ENCODE measurements around the gene MVD.

The MVD gene

GRCh38 chr16:88662222-88662842 is 559 bp downstream of the MVD start:
- intact Hi-C loops (cut with DNase I), result loop anchor here (10.0 kb wide), 1 partner anchor 88 kb away; the partner anchor contains the start of gene ZC3H18
- peak in 3 of 42 donors; percentile 29 to 31 (median 30) for DNase-seq

GRCh38 chr16:88661468-88661867 is 1.4 kb downstream of the MVD start:
- intact Hi-C loops (cut with DNase I), result loop anchor here (10.0 kb wide), 1 partner anchor 87 kb away; the partner anchor contains the start of gene ZC3H18

DNA sequence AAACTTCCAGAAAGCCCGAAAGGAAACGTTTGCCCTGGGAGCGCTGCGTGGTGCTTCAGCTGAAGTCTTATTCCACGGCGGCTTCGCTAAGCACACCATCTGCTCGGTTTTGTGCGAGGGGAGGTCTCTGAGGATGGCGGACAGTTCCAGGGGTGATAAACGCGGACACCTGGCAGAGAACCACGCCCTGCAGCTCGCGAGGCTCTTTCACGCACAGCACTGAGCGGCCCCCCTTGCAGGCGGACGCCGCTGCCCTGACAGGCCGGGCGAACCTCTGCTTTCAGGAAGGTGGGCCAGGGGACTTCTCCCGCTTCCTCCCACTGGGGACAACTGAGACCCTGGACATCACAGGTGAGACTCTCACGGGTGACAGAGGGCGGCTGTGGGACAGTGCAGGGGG is 3.7 kb downstream of the MVD start:
- no peak for DNase-seq
- intact Hi-C loops (cut with DNase I), result no loop called here

More at GRCh38 chr16:88661468-88661867, 1.4 kb downstream of the MVD start:
- DNase-seq, result no peak

GRCh38 chr16:88658714-88659113 is 4.2 kb downstream of the MVD start:
- intact Hi-C loops (cut with DNase I), result no loop called here
- DNase-seq, result no peak

DNA sequence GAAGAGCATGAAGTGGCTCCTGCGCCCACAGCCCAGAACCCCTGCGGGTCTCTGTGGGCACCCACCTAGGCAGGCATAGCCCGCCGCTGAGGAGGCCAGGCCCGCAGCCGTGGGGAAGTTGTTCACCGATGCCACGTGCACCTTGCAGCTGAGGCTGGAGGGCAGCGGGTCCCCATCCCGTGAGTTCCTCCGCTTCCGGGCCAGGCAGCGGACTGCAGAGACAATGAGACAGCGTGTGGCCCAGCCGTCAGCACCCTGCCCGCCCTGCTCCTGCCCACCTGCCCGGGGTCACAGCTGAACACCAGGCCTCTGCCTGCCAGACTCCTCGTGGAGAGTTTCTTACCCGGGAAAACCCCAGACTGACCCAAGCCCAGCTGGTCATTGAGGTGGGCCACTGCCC is 5.5 kb downstream of the MVD start:
- no peak for DNase-seq
- intact Hi-C loops (cut with DNase I), result no loop called here

DNA sequence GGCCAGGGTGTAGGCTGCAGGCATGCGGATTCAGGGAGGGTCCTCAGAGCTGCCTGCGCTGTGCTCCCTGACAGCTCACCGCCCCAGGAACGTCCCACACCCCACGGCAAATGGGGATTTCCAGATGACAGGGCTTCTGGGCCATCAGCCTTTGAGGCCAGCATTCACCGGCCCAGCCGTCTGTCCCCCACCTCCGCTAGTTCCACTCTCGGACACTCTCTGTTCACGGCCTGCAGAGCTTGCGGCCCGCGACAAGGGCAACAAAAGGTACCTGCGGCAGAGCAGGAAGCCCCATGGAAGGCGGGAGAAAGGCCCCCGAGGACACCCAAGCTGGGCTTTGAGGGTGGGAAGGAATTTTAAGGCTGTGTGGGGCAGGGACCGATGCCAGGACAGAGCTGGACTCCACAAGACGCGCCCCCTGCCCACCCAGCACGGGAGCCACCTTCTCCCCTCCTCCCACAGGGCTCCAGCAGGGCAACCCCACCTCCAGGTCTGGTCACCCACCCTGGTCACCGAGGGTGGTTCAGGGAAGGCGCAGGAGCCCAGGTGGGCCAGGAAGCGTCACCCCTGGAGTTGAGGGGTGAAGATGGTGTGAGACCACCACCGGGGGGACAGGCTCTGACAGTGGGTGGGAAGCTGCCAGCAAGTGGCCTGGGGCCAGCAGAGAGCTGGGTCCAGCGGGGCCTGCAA is 6.5 kb downstream of the MVD start:
- no peak for DNase-seq
- intact Hi-C loops (cut with DNase I), result no loop called here

- no peak for DNase-seq
- intact Hi-C loops (cut with DNase I), result no loop called here
Observed at GRCh38 chr16:88655733-88656281, 7.1 kb downstream of the MVD start.

DNA sequence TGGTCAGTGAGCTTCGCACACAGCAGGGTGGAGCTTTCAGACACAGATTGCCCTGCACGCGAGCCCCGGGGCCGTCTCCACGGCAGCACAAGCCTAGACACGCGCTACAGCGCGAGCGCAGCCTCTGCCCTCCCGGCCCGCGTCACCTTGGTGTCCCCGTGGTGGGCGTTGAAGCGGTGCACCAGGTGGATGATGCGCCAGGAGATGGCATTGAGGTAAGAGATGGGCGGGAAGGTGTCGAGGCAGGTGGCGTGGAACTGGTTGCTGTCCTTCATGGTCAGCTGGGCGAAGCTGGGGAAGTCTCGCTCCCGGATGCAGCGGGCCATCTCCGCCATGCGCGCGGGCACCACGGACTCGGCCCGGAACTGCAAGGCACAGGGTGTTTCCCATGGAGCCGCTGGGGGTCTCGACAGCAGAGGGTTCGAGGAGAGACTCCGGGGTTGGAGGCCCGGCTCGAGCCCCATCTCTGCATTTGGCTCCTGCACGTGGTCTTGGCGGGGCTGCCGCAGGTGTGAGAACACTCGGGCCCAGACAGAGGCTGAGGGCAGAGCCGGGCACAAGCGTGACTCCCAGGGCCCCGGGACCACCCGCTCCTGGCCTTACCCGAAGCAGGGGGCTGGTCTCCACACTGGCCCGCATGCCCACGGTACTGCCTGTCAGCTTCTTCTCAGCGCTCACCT is 7.7 kb downstream of the MVD start:
- intact Hi-C loops (cut with DNase I), result no loop called here
- no peak for DNase-seq

GRCh38 chr16:88654363-88655052 is 8.4 kb downstream of the MVD start:
- intact Hi-C loops (cut with DNase I), result no loop called here
- DNase-seq, result no peak

DNA sequence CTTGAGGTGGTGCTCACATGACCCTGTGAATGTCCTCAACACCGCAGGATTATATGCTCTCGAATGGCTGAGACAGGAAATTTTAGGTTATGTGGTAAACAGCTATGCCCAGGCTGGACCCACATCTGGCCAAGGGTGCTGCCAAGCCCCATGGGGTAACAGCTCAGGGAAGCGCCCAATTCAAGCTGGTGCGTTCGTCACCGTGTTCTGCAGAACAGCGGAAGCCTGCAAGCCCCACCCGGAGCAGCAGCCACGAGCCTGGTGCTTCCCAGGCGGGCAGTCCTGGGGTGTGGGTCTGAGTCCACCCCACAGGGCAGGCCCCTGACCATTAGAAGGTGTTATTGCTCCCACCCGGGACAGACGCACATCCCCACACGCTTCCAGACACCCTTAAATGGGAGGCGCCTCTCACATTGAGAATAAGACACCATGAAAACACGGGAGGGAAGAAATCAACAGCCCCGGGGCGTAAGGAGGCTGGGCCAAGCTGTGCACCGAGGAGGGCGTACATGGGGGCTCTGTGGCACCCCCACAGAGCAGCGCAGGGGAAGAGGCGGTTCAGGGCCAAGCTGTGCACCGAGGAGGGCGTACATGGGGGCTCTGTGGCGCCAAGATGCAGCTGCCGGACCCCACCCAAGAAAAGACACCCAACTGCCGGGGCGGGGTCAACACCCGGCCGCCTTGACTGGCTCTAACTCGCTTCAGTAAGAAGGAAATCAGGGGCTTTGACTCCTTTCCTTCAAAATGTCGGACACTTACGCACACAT is 9.1 kb downstream of the MVD start:
- intact Hi-C loops (cut with DNase I), result no loop called here
- no peak for DNase-seq

- intact Hi-C loops (cut with DNase I), result no loop called here
- no peak for DNase-seq
Observed at GRCh38 chr16:88653101-88653500, 9.8 kb downstream of the MVD start.

DNA sequence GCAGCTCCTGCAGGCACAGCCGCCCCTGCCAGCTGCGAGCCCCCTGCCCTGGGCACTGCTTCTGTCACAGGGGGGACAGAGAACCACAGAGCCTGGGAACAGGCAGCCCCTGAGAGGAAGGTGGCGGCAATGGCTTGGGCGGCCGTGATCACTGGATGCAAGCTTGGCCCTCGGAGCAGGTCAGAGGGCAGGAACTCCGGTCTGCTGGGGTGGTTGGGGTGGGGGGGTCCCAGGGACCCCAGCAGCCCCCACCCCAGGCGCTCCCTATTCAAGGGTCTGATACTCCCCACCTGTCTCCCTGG is 10.2 kb downstream of the MVD start:
- intact Hi-C loops (cut with DNase I), result no loop called here
- no peak for DNase-seq

- intact Hi-C loops (cut with DNase I), result no loop called here
- no peak for DNase-seq
Observed at GRCh38 chr16:88651989-88652761, 10.7 kb downstream of the MVD start.

- intact Hi-C loops (cut with DNase I), result no loop called here
- DNase-seq, result peak in 1 of 42 donors; percentile 36
Observed at GRCh38 chr16:88651276-88651988, 11.5 kb downstream of the MVD start.

- intact Hi-C loops (cut with DNase I), result no loop called here
- peak in 40 of 42 donors; percentile 9 to 74 (median 50) for DNase-seq
Observed at GRCh38 chr16:88650749-88651275, 12.1 kb downstream of the MVD start, which contains the start of gene CYBA. CYBA (minus strand) TSS chr16:88651053; CDS start chr16:88651013, 40 bp downstream.

DNA sequence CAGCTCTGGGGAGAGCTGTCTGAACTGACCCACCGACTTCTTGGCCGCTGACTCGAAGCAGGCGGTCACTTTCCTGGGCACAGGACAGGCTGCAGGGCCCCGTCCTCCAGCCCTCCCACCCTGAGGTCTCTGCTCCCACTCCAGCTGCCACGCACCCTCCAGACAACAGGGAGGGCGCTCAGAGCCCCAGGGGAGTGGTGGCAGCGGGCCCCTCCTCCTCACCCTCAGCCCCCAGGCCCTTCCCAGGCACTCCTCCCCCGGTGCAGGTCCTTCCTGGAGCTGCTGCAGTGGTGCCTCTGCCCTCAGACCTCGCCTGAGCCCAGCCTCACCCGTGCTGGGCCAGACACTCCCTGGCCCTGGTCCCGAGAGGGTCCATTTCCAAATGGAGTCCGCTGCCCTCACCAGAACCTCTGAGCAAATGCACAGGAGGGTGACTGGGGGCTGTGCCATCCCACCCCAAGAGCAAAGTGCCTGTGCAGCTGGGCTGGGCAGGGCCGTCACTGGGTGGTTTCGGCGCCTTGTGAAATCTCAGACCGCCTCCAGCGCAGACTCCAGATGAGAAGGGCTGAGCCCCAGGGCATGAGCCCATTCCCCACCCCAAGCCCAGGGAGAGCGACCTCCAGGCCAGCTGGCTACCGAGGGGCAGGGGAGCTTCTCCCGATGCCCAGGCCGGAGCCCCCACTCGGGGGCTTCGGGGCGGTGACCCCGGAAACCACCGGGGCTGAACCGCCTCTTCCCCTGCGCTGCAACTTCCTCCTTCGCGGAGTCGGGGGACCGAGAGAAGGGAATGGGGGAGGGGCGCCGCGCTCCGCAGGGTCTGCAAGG is 12.8 kb downstream of the MVD start:
- DNase-seq, result peak in 11 of 42 donors; percentile 11 to 57 (median 32)
- intact Hi-C loops (cut with DNase I), result no loop called here
